Left ventricle myocardium inferior (tissue), 1 donor: ENCODE measurements around the gene THOC6. TPM values are rescaled to one million over a fixed set of nuclear protein-coding genes. Genes with fewer than 3 reads are reported as not detected.

Source experiments
- DNase-seq: peaks from one replicate; pipeline ENCODE4 v3.0.0-alpha.2; 2020
- H3K27ac ChIP-seq: fragments of 200-600 bp; replicated peaks from 2 replicates; pipeline ENCODE4 v1.8.0; 2021
- H3K27me3 ChIP-seq: fragments of 200-600 bp; 2 replicates; pipeline ENCODE4 v1.8.0; 2021; ENCODE audit warnings: low read depth
- H3K36me3 ChIP-seq: fragments of 200-600 bp; 2 replicates; pipeline ENCODE4 v1.8.0; 2021
- H3K4me1 ChIP-seq: fragments of 200-600 bp; 2 replicates; pipeline ENCODE4 v1.8.0; 2021
- H3K4me3 ChIP-seq: fragments of 200-600 bp; 2 replicates; pipeline ENCODE4 v1.8.0; 2021; ENCODE audit warnings: mild to moderate bottlenecking, moderate library complexity
- H3K9me3 ChIP-seq: fragments of 200-600 bp; replicated peaks from 2 replicates; pipeline ENCODE4 v1.8.0; 2021
- CTCF ChIP-seq: fragments of 200-600 bp; IDR thresholded peaks from 2 replicates; pipeline ENCODE4 v1.8.0; 2021; ENCODE audit warnings: antibody characterized with exemption, mild to moderate bottlenecking, borderline replicate concordance
- intact Hi-C: fragments of 100-400 bp; cut with micrococcal nuclease; formaldehyde crosslinking; loops from one replicate; pipeline ENCODE4 v1.11.0; 2022
- total RNA-seq: library from RNA; stranded (reverse); fragmentation: NEBNext Ultra II Directional; extraction: Animal tissue kit (Norgen Biotek cat#: 25700); gene quantifications from one replicate; pipeline ENCODE4 v1.2.1, GENCODE V29; 2021
- donor health status: DM: no; HTN: yes; CAD: no; lungs with severe emphysema.

The THOC6 gene
- total RNA-seq, 1 donor from 2014 or later, result 9.1 TPM

DNA sequence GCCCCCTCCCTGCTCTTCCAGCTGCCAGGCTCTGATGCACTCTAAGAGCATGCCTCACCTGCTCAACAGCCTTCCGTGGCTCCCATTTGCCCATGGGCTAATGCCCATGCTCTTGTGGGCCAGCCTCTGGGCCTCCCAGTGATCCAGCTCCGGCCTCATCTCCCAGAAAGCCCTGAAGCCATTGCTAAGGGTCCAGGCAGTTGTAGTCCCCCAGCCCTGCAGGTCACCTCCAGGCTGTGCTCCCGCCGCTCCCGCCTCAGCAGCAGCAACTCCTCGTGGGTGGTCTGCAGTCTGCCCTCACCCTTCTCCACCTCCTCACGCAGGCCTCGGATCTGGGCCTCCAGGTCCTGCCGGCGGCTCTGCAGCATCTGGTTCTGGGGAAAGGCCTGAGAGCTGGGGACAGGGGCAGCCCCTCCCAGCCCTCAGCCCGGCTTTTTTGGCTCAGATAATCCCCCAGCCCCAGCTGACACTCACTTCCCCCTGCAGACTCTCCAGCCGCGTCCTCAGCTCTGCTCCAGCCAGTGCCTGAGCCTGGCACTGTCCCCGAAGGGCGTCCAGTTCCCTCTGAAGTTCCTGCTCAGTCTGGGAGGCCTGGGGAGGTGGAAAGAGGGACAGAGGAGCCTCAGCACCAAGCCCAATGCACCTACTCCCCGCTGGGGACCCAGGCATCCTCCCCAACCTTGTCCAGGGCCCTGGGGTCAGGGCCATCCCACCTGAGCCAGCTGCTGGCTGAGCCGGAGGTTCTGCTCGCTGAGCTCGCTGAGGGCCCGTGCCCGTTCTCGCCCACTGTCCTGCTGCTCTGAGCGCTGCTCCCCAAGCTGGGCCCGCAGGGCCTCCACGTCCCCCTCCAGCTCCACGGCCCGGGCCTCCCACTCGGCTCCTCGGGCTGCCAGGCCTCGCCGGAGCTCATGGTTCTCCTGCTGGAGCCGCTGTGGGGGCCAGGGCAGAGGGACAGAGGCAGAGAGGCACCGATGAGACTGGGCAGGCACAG is 6.7 kb downstream of the THOC6 start:
- Histone ChIP-seq H3K27me3 (peaks cover 66% of the 10 kb centered on the region), H3K4me3 (no peak overlapping the region), H3K4me1 (peaks cover 22% of the 10 kb centered on the region), H3K27ac (no peak overlapping the region), H3K36me3 (peaks cover 18% of the 10 kb centered on the region), H3K9me3 (no peaks in the 10 kb centered on the region)
- TF ChIP-seq CTCF, result no peak
- DNase-seq, result no peak
- intact Hi-C loops, result no loop called here

DNA sequence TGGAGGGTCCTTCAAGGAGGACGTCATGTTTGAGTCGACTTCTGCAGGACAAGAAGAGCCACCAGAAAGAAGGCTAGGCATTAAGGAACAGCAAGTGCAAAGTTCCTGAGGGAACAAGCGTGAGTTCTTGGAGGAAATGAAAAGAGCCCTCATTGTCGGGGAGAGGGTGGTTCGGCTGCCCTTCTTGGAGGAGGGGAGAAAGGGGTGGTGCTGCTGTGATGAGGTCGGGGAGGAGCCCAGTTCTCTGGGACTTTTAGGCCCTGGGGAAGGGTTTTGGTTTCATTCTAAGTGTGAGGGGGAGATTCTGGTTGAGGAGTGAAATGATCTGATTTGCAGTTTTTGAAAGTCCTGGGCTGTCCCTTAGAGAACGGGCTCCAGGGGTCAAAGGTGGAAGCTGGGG is 8.8 kb downstream of the THOC6 start:
- no peak overlapping the region for H3K4me3 ChIP-seq
- H3K36me3 ChIP-seq, result no peaks in the 10 kb centered on the region
- H3K9me3 ChIP-seq, result no peaks in the 10 kb centered on the region
- H3K27ac ChIP-seq, result no peak overlapping the region
- no peak for TF ChIP-seq CTCF
- intact Hi-C loops, result no loop called here
- DNase-seq, result no peak
- H3K27me3 ChIP-seq, result peaks cover 87% of the 10 kb centered on the region
- peaks cover 31% of the 10 kb centered on the region for H3K4me1 ChIP-seq

- DNase-seq, result no peak
- Histone ChIP-seq H3K27ac (no peak overlapping the region), H3K27me3 (peaks cover 95% of the 10 kb centered on the region), H3K4me1 (peaks cover 9% of the 10 kb centered on the region), H3K36me3 (no peaks in the 10 kb centered on the region), H3K4me3 (no peak overlapping the region), H3K9me3 (no peaks in the 10 kb centered on the region)
- intact Hi-C loops, result no loop called here
- no peak for TF ChIP-seq CTCF
Measured at GRCh38 chr16:3035289-3035971, 11.6 kb downstream of the THOC6 start.

DNA sequence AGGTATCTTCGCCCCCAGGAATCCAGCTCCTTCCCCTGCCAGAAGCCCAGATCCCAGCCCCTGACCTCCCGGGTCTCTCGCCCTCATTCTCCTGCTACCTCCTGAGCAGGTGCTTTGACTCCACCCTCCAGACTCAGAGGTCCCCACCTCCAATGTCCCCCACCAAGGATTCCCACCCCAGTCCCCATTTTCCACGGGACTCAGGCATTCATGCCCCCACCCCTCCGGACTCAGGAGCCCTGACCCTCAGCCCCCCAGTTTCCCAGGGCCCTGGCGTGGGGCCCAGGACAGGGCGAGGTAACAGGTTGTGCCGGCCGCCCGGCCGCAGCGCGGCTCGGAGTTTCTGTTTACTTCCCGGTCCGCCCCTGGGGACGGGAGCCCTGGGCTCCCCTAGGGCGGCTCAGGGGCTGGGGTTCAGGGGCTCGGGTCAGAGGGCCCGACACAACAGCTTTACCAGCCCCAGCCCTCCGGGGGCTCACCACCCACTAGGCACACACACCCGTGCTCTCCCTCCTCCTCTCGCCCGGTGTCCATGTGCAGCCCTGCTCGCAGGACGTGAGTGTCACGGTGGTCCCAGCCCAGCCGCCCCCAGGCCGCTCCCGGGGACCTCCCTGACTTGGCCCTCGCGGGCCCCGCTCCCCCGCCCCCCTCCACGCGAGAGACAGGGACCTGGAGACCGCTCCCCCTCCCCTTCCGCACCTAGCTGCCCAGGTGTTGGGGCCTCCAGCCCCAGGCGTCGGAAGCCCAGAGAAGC is 12.3 kb downstream of the THOC6 start:
- peaks cover 95% of the 10 kb centered on the region for H3K27me3 ChIP-seq
- H3K27ac ChIP-seq, result no peak overlapping the region

More for the DNA sequence above, 12.3 kb downstream of the THOC6 start:
- Histone ChIP-seq H3K36me3 (no peaks in the 10 kb centered on the region), H3K9me3 (no peaks in the 10 kb centered on the region), H3K4me3 (peak overlapping the region; percentile 32), H3K4me1 (peaks cover 9% of the 10 kb centered on the region)
- DNase-seq, result no peak
- intact Hi-C loops, result no loop called here
- TF ChIP-seq CTCF, result no peak
